ENCODE results near the gene HEBP1. TPM values are rescaled to one million over a fixed set of nuclear protein-coding genes. Genes with fewer than 3 reads are reported as not detected.

HEBP1 gene
- total RNA-seq, 6 donors from 2014 or later, result 25.1 to 70.9 (median 63.7) TPM

- Histone ChIP-seq H3K4me1 (peaks cover 0 to 4% (median 1%) of the 10 kb centered on the region in 4 donors), H3K27me3 (no peaks in the 10 kb centered on the region), H3K36me3 (peaks cover 9 to 81% (median 37%) of the 10 kb centered on the region in 4 donors), H3K9me3 (no peaks in the 10 kb centered on the region), H3K4me3 (no peak overlapping the region), H3K27ac (no peak overlapping the region)
- WGBS, 2 donors, result 91 to 93% methylated on average over 5 of the region's 5 CpGs
- DNase-seq (no peak), ATAC-seq (ENCODE audit: low FRiP score in 2 of 2) (no peak)
- TF ChIP-seq POLR2AphosphoS5 (IDR thresholded peaks at IDR 0.05), result no peak
- TF ChIP-seq CTCF (IDR thresholded peaks at IDR 0.05), result no peak
- TF ChIP-seq POLR2A (IDR thresholded peaks at IDR 0.05), result no peak
- TF ChIP-seq EP300 (IDR thresholded peaks at IDR 0.05), result no peak
Observed at GRCh38 chr12:12984149-12984548, 15.9 kb downstream of the HEBP1 start.

DNA sequence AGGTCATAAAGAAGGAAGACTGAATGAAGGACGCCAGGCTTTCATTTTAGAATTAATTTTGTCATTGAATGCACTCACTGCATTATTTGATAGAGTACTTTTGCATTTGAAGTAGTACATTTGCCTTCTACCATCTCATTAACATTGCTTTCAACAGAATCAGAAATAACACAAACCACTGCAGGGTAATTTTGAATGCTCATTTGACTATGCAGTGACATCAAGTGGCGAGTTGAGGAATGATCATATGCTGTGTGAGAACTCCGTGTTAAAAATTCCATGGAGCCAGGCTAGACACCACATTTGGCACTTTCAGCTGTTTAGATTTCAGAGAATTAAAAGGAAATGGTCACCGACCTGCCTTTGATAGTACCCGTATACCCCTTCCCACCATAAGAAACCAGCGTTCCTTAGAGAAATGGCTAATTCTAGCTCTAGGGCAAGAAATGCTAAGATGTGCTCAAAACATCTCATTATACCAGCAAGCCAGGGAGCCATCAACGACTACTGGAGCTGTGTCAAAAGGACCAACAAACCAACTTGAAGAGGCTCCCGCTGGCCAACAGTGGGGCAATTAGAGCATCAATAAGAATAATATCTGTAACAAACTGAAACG is 16.5 kb downstream of the HEBP1 start:
- H3K36me3 ChIP-seq, result peaks cover 3 to 81% (median 33%) of the 10 kb centered on the region in 4 donors
- H3K9me3 ChIP-seq, result no peaks in the 10 kb centered on the region
- peak; percentile 31 to 60 for ATAC-seq (ENCODE audit: low FRiP score in 2 of 2)
- 61 to 64% methylated on average over 9 of the region's 9 CpGs for WGBS, 2 donors
- H3K27me3 ChIP-seq, result no peaks in the 10 kb centered on the region
- TF ChIP-seq CTCF (IDR thresholded peaks at IDR 0.05) (peak; percentile 24 to 59 (median 46)), POLR2AphosphoS5 (IDR thresholded peaks at IDR 0.05) (no peak)
- DNase-seq, result no peak
- no peak overlapping the region for H3K4me3 ChIP-seq
- no peak overlapping the region for H3K27ac ChIP-seq
- peaks cover 0 to 4% (median 1%) of the 10 kb centered on the region in 4 donors for H3K4me1 ChIP-seq

DNA sequence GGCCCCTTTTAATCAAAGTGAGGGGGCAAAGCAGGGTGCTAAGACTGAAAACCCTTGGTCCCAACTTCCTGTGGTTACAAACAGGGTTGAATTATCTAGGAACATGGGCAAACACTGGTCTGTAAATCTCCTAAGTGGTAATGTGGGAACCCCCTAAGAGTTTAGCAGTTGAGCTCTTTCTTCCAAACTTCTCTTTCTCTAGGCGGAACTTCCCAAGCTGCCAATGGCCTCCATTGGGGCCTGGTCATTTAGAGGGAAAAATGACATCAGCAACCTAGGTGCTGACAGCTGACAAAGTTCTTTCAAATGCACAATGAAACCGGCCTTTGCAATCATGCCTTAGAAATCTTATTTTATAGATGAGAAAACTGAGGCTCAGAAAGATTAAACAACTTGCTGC is 17.7 kb downstream of the HEBP1 start:
- peaks cover 0 to 4% (median 1%) of the 10 kb centered on the region in 4 donors for H3K4me1 ChIP-seq
- 93 to 98% methylated on average over 2 of the region's 2 CpGs for WGBS, 2 donors
- ATAC-seq (ENCODE audit: low FRiP score in 2 of 2), result no peak
- H3K36me3 ChIP-seq, result peaks cover 0 to 75% (median 32%) of the 10 kb centered on the region in 4 donors
- no peaks in the 10 kb centered on the region for H3K9me3 ChIP-seq
- no peak overlapping the region for H3K4me3 ChIP-seq
- H3K27ac ChIP-seq, result no peak overlapping the region
- H3K27me3 ChIP-seq, result no peaks in the 10 kb centered on the region
- no peak for DNase-seq
- TF ChIP-seq EP300 (IDR thresholded peaks at IDR 0.05), result no peak
- no peak for TF ChIP-seq POLR2AphosphoS5 (IDR thresholded peaks at IDR 0.05)
- TF ChIP-seq POLR2A (IDR thresholded peaks at IDR 0.05), result no peak
- TF ChIP-seq CTCF (IDR thresholded peaks at IDR 0.05), result no peak

DNA sequence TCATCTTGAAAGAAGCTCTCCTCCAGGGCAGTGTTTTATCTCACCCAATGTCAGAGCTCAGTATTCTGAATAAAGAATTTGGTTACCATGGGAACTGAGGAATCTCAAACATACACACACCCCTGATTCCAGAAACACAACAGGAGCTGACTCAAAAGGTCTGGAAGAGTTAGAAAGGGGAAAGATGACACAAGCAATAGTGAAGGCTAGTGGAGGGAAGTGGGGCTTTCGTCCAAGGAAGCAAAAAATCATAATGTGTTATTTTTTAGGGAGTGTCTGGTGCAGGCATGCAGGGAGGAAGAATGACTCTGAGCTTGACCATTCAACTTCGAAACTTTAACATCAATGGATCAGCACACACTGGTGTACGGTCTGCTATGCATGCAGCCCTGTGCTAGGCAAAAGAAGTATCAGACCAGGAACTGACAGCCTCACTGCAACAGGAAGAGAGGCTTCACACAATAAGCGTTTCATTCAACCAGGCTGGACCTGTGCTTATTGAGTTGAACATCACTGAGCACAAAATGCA is 20.3 kb downstream of the HEBP1 start:
- peaks cover 0 to 4% (median 1%) of the 10 kb centered on the region in 4 donors for H3K4me1 ChIP-seq

More for the DNA sequence above, 20.3 kb downstream of the HEBP1 start:
- Histone ChIP-seq H3K4me3 (no peak overlapping the region), H3K36me3 (peaks cover 0 to 64% (median 18%) of the 10 kb centered on the region in 4 donors), H3K27ac (no peak overlapping the region), H3K27me3 (no peaks in the 10 kb centered on the region), H3K9me3 (no peaks in the 10 kb centered on the region)
- DNase-seq (no peak), ATAC-seq (ENCODE audit: low FRiP score in 2 of 2) (peak; percentile 38 to 84)
- 77 to 85% methylated on average over 4 of the region's 4 CpGs for WGBS, 2 donors
- TF ChIP-seq CTCF (IDR thresholded peaks at IDR 0.05) (no peak), POLR2AphosphoS5 (IDR thresholded peaks at IDR 0.05) (no peak), EP300 (IDR thresholded peaks at IDR 0.05) (no peak), POLR2A (IDR thresholded peaks at IDR 0.05) (no peak)

Measured in upper lobe of left lung (tissue), 6 donors.